Measurements from ENCODE around the gene TCF4. TPM values are rescaled to one million over a fixed set of nuclear protein-coding genes. Genes with fewer than 3 reads are reported as not detected.

The TCF4 gene
- total and polyA plus RNA-seq, 10 donors: 14.6 to 200 (median 153) TPM

DNA sequence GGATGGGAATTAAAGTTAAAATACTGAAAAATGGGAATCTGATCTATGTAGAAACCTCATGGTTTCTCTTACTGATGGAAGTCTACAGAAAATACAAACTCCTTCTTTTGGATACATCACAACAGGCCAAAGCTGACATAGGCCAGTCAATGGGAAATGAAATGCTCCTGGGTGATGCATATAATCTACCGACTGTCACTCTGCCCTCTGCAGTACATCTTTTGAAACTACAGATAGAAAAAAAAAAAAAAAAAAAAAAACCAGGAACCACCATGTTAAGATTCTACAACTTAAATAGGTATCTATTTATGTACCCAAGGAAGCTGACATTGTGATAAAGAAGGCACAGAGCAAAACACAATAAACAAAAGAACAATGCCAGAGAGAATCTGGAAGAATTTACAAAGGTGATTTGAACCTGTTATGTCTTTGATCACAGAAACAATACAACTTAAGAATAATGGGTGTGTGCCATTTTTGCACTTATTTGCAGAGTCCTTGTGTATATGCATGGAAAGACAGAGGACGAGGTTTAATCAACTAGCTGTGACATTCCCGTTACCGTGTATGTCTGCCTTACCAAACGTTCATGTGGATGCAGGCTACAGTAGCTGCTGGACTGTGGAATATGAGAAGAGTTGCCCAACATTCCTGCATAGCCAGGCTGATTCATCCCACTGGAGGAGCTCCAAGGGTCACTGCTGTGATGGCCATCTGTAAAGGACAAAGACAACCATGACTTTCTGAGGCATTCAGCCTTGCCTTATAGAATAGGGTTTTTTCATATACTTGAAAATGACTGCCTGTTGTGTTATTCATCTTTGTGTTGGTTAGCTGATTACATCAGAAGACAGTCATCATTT is 312.7 kb downstream of the TCF4 start:
- WGBS, 5 donors: 59 to 87% (median 72%) methylated on average over 5 of the region's 5 CpGs
- H3K4me3 ChIP-seq: no peak overlapping the region
- H3K27me3 ChIP-seq (replicated peaks in 1 of 7): no peaks in the 10 kb centered on the region
- H3K4me1 ChIP-seq: peaks cover 0 to 4% (median 3%) of the 10 kb centered on the region in 6 donors
- TF ChIP-seq POLR2A (IDR thresholded peaks at IDR 0.05) (no peak), POLR2AphosphoS5 (IDR thresholded peaks at IDR 0.05) (no peak), CTCF (IDR thresholded peaks at IDR 0.05 in 8 of 11, conservative IDR thresholded peaks at IDR 0.05 in 3 of 11) (peak in 2 of 11 experiments; percentile 18 to 29)
- peaks cover 0 to 83% (median 40%) of the 10 kb centered on the region in 6 donors for H3K36me3 ChIP-seq
- DNase-seq: no peak
- peak overlapping the region in 1 of 8 donors; percentile 24 for H3K27ac ChIP-seq
- H3K9me3 ChIP-seq: no peaks in the 10 kb centered on the region
- intact Hi-C loops (cut with DNase I; ENCODE audit: low total_unique reads): loop anchor here (5.0 kb wide), 1 partner anchor 37 kb away; no protein-coding TSS in a partner anchor

GRCh38 chr18:55272510-55273243 is 315.3 kb downstream of the TCF4 start:
- no peak overlapping the region for H3K4me3 ChIP-seq
- intact Hi-C loops (cut with DNase I; ENCODE audit: low total_unique reads): no loop called here
- no peaks in the 10 kb centered on the region for H3K27me3 ChIP-seq (replicated peaks in 1 of 7)
- DNase-seq: no peak
- H3K36me3 ChIP-seq: peaks cover 0 to 78% (median 37%) of the 10 kb centered on the region in 6 donors
- TF ChIP-seq CTCF (IDR thresholded peaks at IDR 0.05 in 8 of 11, conservative IDR thresholded peaks at IDR 0.05 in 3 of 11): no peak
- TF ChIP-seq POLR2AphosphoS5 (IDR thresholded peaks at IDR 0.05): no peak
- H3K9me3 ChIP-seq: no peaks in the 10 kb centered on the region
- WGBS, 5 donors: 82 to 90% (median 86%) methylated on average over 7 of the region's 7 CpGs
- H3K4me1 ChIP-seq: peaks cover 12 to 23% (median 18%) of the 10 kb centered on the region in 6 donors
- H3K27ac ChIP-seq: peak overlapping the region in 3 of 8 donors; percentile 2 to 19 (median 16)

DNA sequence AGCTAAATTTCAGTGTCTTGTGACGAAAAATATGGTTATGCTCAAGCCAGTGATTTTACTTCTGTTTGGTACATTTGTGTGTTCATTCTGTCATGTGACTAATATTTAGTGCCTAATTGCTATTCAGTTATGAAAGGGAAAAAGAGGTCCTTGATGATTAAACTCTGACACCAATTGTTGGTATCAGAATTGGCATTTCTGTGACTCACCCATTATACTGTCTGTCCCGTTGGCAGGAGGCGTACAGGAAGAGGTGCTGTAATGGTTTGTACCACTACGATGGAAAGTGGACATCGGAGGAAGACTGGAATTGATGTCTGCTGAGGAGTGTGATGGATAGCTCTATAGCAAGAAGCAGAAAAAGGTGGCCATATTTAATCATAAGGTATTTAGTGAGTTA is 318.4 kb downstream of the TCF4 start:
- peak overlapping the region in 4 of 8 donors; percentile 65 to 80 (median 72) for H3K27ac ChIP-seq

More for the DNA sequence above, 318.4 kb downstream of the TCF4 start:
- Histone ChIP-seq H3K9me3 (no peaks in the 10 kb centered on the region), H3K36me3 (peaks cover 0 to 71% (median 25%) of the 10 kb centered on the region in 6 donors), H3K27me3 (replicated peaks in 1 of 7) (no peaks in the 10 kb centered on the region), H3K4me1 (peaks cover 40 to 54% (median 48%) of the 10 kb centered on the region in 6 donors), H3K4me3 (no peak overlapping the region)
- no peak for DNase-seq
- 65 to 85% (median 75%) methylated on average over 5 of the region's 5 CpGs for WGBS, 5 donors
- intact Hi-C loops (cut with DNase I; ENCODE audit: low total_unique reads): no loop called here
- no peak for TF ChIP-seq CTCF (IDR thresholded peaks at IDR 0.05 in 8 of 11, conservative IDR thresholded peaks at IDR 0.05 in 3 of 11)
- TF ChIP-seq POLR2A (IDR thresholded peaks at IDR 0.05): no peak
- no peak for TF ChIP-seq POLR2AphosphoS5 (IDR thresholded peaks at IDR 0.05)

Measured in spleen (tissue), 11 donors.